ENCODE data around the gene C19orf12. TPM values are rescaled to one million over a fixed set of nuclear protein-coding genes. Genes with fewer than 3 reads are reported as not detected.
A peak's percentile ranks its signal among the peaks of the same experiment; 100 is the strongest.

The C19orf12 gene
- total RNA-seq (1 to 10 TPM; 7.7 TPM), total RNA-seq (16.3 to 72.5 (median 40.2) reads per million in 172 experiments)
- polyA plus RNA-seq (2013, experiment 1 of 2): 29.7 TPM
- polyA plus RNA-seq (2013, experiment 2 of 2): 27.2 TPM

DNA sequence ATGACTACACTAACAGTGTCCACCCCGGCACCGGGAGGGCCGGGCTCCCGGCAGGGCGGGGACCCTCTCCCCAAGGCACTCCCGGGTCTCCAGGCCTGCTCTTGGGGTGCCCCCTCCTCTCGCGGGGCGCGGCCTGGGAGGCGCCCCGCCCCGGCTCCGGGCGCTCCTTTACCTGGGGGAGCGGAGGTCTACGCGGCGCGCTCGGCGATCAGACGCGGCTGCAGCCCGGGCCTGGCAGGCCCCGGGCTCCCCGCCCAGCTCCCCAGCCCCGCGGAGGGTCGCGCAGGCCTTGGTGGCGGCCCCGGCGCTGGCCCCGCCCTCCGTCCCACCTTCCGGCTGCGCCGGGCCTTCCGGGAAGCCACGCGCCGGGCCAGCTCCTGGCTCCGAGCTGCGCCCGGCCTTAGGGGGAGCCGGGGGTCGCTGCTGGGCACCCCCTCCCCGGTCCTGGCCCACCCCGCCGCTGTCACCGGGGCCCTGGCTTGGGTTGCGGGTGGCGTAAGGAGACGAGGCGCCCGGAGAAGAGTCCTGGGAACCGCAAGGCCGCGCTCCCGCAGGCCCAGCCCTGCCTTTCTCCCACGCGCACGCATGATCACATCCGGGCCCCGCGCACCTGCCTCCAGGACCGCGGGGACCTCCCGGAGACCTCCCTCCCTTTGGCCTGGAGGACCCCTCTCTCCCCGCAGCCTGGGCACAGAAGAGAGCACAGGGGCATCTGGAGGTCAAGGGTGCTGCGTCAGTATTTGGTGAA, at the start of gene C19orf12:
TSS of gene C19orf12 (minus strand) at position 309 of the 748 bp plus-strand sequence. CDS start 6,848 bp downstream, outside the sequence.
- peak; percentile 29 to 75 (median 48) for DNase-seq
- peak; percentile 54 for ATAC-seq (ENCODE audit: poor library complexity)
- peaks cover 60% of the 10 kb centered on the region for H3K4me1 Mint-ChIP-seq (ENCODE audit: low read depth)
- no peak for TF ChIP-seq CTCF (IDR thresholded peaks at IDR 0.05)
- CTCF ChIA-PET: interaction anchor here (1.1 to 3.8 kb wide), 6 partner anchors 22 to 109 kb away, joined by 3 to 59 read pairs (median 38); partner anchors contain the start of gene POP4
- Histone ChIP-seq H3K9me3 (ENCODE audit: control insufficient read depth in 1 of 2, insufficient read depth in 1 of 2, low read length in 2 of 2) (no peaks in the 10 kb centered on the region), H3K4me3 (ENCODE audit: low read length) (peak within 1 kb of the TSS; percentile 69), H3K4me1 (ENCODE audit: insufficient read depth, low read length) (peaks cover 62% of the 10 kb centered on the region), H3K36me3 (ENCODE audit: insufficient read depth, low read length) (peaks cover 3% of the 10 kb centered on the region), H3K27ac (ENCODE audit: low read depth in 1 of 2, low read length in 2 of 2) (peak within 1 kb of the TSS; percentile 83 to 90), H3K27me3 (ENCODE audit: control insufficient read depth in 1 of 2, insufficient read depth in 2 of 2, low read length in 2 of 2) (no peaks in the 10 kb centered on the region)
- POLR2A ChIA-PET: interaction anchor here (0.6 to 7.5 kb wide), 19 partner anchors 9 to 227 kb away, joined by 3 to 276 read pairs (median 7); partner anchors contain the start of genes PLEKHF1, POP4 and URI1
- H3K36me3 Mint-ChIP-seq (ENCODE audit: low read depth): peaks cover 31% of the 10 kb centered on the region
- intact Hi-C loops (cut with DNase I, micrococcal nuclease): loop anchor here (2.0 to 10.0 kb wide), 4 partner anchors 42 to 1920 kb away; partner anchors contain the start of gene URI1 (in 1 of the 2)
- H3K27ac Mint-ChIP-seq: peak within 1 kb of the TSS; percentile 89
- H3K9me3 Mint-ChIP-seq: no peaks in the 10 kb centered on the region
- no peaks in the 10 kb centered on the region for H3K27me3 Mint-ChIP-seq
- peak within 1 kb of the TSS; percentile 91 for H3K4me3 Mint-ChIP-seq

DNA sequence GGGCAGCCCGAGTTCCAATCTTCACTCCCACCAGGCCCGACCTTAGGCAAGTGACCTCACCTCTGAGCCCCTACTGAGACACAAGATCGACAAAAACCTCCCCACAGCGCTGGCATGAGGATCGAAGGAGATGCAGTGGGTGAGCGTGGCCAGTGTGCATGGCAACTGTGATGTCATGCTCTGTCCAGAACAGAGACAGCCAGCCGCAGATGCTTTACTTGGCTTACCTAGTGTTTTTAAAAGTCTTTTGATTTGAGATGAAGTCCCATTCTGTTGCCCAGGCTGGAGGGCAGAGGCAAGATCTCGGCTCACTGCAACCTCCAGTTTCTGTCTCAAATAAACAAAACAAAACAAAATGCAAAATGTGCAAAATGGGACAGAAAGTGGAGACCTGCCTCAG, 49.3 kb upstream of the C19orf12 start:
- Histone ChIP-seq H3K27ac (ENCODE audit: low read depth in 1 of 2, low read length in 2 of 2) (no peak overlapping the region), H3K4me1 (ENCODE audit: insufficient read depth, low read length) (peaks cover 9% of the 10 kb centered on the region), H3K36me3 (ENCODE audit: insufficient read depth, low read length) (no peaks in the 10 kb centered on the region), H3K27me3 (ENCODE audit: control insufficient read depth in 1 of 2, insufficient read depth in 2 of 2, low read length in 2 of 2) (peaks cover 0 to 3% of the 10 kb centered on the region in 2 experiments), H3K4me3 (ENCODE audit: low read length) (no peak overlapping the region), H3K9me3 (ENCODE audit: control insufficient read depth in 1 of 2, insufficient read depth in 1 of 2, low read length in 2 of 2) (no peaks in the 10 kb centered on the region)
- Mint-ChIP-seq H3K9me3 (no peaks in the 10 kb centered on the region), H3K4me3 (no peak overlapping the region), H3K27ac (no peak overlapping the region), H3K36me3 (ENCODE audit: low read depth) (no peaks in the 10 kb centered on the region), H3K27me3 (no peaks in the 10 kb centered on the region), H3K4me1 (ENCODE audit: low read depth) (no peaks in the 10 kb centered on the region)
- no peak for DNase-seq
- no peak for ATAC-seq (ENCODE audit: poor library complexity)
- intact Hi-C loops (cut with DNase I, micrococcal nuclease): no loop called here
- ChIA-PET CTCF (no interaction called here), POLR2A (no interaction called here)
- TF ChIP-seq CTCF (IDR thresholded peaks at IDR 0.05): no peak

- ChIA-PET POLR2A (no interaction called here), CTCF (no interaction called here)
Measured at GRCh38 chr19:29763196-29763595, 48.1 kb upstream of the C19orf12 start.

More at GRCh38 chr19:29763196-29763595, 48.1 kb upstream of the C19orf12 start:
- no peak for ATAC-seq (ENCODE audit: poor library complexity)
- Histone ChIP-seq H3K36me3 (ENCODE audit: insufficient read depth, low read length) (no peaks in the 10 kb centered on the region), H3K9me3 (ENCODE audit: control insufficient read depth in 1 of 2, insufficient read depth in 1 of 2, low read length in 2 of 2) (no peaks in the 10 kb centered on the region), H3K27ac (ENCODE audit: low read depth in 1 of 2, low read length in 2 of 2) (no peak overlapping the region), H3K4me1 (ENCODE audit: insufficient read depth, low read length) (peaks cover 9% of the 10 kb centered on the region), H3K4me3 (ENCODE audit: low read length) (no peak overlapping the region), H3K27me3 (ENCODE audit: control insufficient read depth in 1 of 2, insufficient read depth in 2 of 2, low read length in 2 of 2) (peaks cover 0 to 3% of the 10 kb centered on the region in 2 experiments)
- intact Hi-C loops (cut with DNase I, micrococcal nuclease): no loop called here
- Mint-ChIP-seq H3K4me3 (no peak overlapping the region), H3K27ac (no peak overlapping the region), H3K9me3 (no peaks in the 10 kb centered on the region), H3K27me3 (no peaks in the 10 kb centered on the region), H3K4me1 (ENCODE audit: low read depth) (no peaks in the 10 kb centered on the region), H3K36me3 (ENCODE audit: low read depth) (no peaks in the 10 kb centered on the region)
- TF ChIP-seq CTCF (IDR thresholded peaks at IDR 0.05): no peak
- DNase-seq: no peak

All from CD4-positive, alpha-beta T cell (primary cell).